ENCODE results near the gene ZNF331.

ZNF331 gene

GRCh38 chr19:53576941-53577653 lies 39.2 kb downstream of the ZNF331 start:
- no peak for DNase-seq (ENCODE audit: low read depth)

GRCh38 chr19:53577968-53578367 lies 40.0 kb downstream of the ZNF331 start:
- DNase-seq (ENCODE audit: low read depth), result no peak

DNA sequence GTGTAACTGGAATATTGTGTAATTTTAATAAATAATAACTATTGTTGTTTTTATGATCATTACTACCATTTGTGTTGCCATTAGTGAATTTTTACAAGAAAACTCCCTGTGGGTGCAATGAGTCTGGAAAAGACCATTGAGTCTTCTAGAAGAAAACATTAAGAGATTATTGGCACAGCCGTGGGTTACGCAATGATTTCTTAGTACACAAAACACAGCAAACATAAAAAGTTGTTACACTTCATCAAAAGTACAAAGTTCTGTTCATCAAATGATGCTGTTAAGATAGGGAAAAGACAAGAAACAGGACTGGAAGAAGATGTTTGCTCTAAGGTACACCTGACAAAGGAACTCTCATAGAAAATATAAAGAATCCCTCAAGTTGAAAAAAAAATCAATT lies 41.6 kb downstream of the ZNF331 start:
- DNase-seq (ENCODE audit: low read depth), result no peak

DNA sequence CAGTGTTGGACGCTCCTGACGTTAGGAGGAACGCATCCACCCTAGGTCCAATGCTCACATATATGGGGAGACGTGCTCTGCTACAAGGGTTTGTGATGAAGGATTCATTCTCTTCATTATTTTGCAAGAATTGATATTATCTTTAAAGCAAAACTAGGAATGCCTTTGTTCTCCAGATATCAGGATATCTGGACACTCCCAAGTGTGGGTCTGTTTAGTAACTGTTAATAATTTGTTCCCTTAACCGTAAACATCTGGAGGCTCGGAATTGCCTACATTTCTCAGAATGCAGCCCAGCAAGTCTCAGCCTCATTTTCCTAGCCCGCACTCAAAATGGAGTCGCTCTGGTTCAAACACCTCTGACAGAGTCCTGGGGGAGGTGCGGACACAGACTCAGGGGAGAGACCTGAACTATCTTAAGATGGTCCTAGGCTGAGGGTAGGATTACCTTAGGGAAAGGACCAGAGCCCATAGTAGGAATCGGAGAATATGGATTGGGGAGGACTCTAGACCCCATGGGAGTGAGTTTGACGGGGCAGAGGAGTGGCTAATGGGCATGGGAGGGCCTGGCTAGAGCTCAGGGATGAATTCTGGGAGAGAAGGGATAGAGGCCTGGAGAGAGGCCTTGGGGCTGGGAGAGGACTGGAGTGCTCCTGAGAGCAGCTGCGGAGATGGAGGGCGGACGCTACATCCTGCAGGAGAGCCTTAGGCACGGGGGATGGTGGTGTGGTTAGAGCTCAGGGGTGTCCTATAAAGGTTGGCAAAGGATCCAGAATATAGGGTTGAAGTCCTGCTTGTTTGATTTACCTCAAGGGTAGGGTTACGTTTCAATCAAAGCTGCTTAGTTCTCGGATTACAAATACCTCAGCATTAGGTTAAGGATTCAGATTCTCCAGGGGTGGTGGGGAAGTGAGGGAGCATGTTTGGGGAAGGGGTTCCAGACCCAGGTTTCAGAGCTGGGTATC lies 43.2 kb downstream of the ZNF331 start:
- no peak for DNase-seq (ENCODE audit: low read depth)

DNA sequence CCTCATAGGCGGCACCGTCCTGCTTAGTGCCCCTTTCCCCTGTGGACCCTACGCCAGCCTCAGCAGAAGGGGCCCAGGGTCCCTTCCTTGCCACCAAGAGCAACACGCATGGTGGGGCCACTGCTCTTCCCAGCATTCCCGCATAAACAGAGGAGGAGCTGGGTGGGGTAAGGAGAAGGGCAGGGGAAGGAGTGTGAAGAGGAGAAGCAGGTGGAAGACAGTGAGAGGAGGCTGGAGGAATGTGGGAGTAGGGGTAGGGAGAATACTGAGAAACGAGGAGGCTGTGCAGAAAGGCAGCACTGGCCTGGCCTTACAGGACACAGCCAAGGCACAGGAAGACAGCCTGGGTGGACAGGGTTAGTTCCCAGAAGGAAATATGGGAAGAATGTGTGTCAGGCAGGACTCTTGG lies 43.9 kb downstream of the ZNF331 start:
- no peak for DNase-seq (ENCODE audit: low read depth)

DNA sequence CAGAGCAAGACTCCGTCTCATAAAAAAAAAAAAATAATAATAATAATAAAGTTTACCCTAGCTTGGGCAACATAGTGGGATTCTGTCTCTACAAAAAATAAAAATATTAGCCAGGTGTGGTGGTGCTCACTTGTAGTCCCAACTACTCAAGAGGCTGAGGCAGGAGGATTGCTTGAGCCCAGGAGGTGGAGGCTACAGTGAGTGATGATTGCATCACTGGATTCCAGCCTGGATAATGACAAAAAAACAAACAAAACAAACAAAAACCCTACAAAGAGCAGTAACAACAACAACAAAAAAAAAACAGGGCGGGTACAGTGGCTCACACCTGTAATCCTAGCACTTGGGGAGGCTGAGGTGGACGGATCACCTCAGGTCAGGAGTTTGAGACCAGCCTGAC lies 45.2 kb downstream of the ZNF331 start:
- DNase-seq (ENCODE audit: low read depth), result no peak

DNA sequence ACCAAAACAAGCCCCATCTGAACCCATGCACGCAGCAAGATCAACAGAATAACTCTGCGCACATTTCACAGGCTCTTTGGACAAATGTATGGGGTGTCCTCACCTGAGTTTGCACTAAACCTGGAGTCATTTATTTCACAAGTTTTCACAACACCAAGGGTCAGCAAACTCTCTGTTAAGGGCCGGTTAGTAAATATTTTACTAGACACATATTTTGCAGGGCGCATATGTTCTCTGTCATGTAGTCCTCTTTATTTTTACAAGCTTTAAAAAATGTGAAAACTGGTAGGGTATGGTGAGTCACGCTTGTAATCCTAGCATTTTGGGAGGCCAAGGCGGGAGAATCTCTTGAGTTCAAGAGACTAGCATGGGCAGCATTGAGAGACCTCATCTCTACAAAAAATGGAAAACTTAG lies 48.3 kb downstream of the ZNF331 start:
- no peak for DNase-seq (ENCODE audit: low read depth)

- no peak for DNase-seq (ENCODE audit: low read depth)
Measured at GRCh38 chr19:53594811-53595509, 57.0 kb downstream of the ZNF331 start.

DNA sequence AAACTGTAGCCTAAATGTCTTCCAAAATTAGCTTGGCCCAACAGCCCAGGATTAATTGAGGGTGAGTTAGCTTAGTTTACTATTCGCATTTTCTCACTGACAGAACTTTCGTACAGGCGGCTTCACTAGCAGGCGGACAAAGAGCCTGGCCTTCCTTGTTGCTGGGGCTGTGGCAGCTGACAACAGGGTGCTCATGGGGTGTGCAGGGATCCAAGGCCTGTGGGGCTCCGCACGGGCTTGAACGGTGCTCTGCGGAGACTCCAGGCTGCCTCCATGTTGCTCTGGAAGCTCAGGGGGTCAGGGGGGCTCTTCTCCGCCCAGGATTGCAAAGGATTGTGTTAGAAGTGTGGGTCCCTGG lies 57.5 kb downstream of the ZNF331 start:
- DNase-seq (ENCODE audit: low read depth), result no peak

DNA sequence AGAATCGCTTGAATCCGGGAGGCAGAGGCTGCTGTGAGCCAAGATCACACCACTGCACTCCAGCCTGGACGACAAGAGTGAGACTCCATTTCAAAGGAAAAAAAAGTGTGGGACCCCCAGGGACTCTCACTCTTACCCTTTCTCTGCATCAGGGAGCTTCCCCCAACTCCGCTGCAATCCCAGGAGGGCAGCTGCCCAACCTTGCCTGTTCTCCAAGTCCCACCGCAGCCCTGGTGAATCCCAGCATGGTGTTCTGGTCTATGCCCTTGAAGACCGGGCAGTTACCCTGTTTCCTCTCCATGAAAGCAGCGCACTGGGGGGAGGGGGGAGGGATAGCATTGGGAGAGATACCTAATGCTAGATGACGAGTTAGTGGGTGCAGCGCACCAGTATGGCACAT lies 58.1 kb downstream of the ZNF331 start:
- DNase-seq (ENCODE audit: low read depth), result no peak

GRCh38 chr19:53597023-53597422 lies 59.1 kb downstream of the ZNF331 start:
- no peak for DNase-seq (ENCODE audit: low read depth)

DNA sequence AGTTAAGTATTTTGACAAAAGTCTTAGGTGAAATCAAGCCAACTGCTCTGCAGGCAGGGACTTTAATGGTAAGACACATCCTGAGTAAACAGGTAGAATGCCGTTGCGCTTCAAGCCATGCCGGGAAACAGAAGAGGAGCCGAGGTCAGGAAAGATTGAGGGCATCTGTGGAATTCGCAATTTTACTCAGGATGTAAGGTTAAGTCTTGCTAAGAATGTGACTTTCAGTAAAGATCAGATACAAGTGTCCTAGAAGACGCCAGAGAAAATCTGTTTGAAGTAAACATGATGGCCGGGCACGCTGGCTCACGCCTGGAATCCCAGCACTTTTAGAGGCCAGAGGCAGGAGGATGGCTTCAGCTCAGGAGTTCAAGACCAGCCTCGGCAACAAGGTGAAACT lies 60.4 kb downstream of the ZNF331 start:
- DNase-seq (ENCODE audit: low read depth), result no peak

DNA sequence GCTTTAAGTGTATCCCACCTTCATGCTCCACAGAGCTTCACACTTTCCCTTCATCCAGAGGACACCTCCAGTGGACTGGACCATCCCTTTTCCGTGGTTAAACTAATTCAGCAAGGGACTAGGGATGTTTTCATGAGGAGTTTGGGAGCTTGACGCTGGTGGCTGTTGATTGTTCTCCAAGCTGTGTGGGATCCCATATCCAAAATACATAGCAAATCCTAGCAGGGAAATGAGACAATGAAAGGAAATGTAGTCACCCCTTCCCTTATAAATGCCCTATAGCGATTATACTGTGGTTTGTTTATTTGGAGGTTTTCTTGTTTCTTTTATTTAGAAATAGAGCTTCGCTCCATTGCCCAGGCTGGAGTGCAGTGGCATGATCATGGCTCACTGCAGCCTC lies 62.3 kb downstream of the ZNF331 start:
- no peak for DNase-seq (ENCODE audit: low read depth)

DNA sequence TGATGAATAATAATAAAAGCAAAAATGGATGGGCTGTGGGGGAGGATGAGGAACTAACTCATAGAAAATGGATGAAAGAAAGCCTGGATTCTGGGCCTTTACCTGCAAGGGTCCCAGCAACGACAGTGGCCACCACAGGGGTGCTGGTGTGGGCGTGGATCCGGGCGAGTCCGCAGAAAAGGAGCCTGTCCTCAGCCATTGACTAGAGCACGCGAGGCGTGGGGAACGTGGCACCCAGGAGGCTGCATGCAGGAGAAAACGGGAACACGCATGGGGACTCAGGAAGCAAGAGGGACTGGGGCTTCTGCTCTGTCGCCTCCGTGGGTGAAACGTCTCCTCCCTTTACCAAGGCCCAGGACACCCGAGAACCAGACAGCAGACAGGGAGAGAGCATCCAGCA lies 68.1 kb downstream of the ZNF331 start:
- no peak for DNase-seq (ENCODE audit: low read depth)

DNA sequence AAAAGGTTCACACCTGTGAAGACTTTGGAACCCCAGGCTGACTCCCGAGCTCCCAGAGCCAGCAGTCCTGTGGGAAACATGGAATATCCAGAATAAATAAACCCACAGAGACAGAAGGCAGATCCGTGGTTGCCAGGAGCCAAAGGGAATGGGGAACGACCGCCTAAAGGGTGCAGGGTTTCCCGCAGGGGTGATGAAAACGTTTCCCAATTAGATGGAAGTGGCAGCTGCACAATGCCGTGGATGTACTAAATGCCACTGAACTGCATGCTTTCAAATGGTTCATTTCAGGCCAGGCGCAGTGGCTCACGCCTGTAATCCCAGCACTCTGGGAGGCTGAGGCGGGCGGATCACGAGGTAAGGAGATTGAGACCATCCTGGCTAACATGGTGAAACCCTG lies 70.4 kb downstream of the ZNF331 start:
- DNase-seq (ENCODE audit: low read depth), result no peak

DNA sequence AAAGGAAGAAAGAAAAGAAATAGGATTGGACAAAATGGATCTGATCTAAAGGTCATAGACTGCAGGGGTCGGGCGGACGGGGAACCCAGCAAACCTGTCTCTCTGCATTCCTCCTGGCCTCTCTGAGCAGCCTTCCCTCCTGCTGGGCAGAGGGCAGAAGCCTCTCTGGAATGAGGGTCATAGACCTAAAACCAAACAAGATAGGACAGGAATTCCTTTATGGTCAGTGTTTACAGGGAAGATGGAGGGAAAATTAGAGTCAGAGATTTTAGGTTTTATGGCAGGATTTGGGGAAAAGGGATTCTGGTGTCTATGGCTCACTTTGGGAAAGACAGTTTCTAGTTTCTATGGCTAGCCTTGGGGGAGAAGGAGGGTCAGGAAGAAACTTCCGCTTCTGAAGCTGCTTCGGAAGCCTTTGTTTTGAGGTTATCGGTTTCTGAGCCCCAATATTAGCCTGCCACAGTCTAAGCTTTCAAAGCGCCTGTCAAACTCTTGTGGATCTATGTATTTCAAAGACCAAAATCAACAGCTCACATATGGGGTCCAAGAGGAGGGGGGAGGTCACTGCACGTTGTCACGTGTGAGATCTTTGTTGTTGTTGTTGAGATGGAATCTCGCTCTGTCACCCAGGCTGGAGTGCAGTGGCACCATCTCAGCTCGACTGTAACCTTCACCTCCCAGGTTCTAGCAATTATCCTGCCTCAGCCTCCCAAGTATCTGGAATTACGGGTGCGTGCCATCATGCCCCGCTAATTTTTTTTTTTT lies 75.0 kb downstream of the ZNF331 start:
- DNase-seq (ENCODE audit: low read depth), result no peak

DNA sequence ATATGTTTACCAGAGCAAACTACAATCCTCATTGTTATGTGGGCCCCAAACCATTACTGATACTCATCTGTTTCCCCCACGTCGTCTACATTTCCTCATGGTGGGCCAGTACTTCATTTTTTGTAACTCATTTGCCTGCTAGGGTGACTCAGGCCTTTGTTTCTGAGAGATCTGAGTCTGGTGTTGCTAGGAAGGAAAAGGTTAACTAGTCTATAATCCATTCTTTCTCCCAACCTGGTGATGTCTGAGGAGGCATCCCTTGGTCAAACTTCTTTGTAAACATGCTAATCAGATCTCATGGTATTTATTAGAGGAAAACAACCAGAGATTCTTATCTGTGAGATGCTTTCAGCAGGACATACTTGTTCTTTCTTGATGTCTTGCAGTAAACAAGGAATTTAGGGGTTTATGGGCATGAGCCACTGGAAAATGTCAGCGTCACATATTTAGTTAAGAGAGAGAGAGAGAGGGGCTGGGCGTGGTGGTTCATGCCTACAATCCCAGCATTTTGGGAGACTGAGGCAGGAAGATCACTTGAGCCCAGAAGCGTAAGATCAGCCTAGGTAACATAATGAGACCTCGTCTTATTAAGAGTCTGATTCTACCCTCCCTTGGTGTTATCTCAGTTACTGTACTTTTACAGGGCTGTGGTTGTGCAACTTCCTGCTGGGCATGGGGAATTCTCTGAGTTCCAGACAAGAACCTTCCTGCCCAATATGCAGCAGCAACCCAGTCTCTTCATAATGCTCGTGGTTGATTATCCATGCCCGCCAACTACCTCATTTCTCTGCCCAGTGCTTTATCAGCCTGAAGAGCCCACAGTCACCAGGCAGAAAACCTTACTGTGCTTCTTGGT lies 84.2 kb downstream of the ZNF331 start:
- DNase-seq (ENCODE audit: low read depth), result no peak

GRCh38 chr19:53624771-53625545 lies 87.0 kb downstream of the ZNF331 start:
- no peak for DNase-seq (ENCODE audit: low read depth)

DNA sequence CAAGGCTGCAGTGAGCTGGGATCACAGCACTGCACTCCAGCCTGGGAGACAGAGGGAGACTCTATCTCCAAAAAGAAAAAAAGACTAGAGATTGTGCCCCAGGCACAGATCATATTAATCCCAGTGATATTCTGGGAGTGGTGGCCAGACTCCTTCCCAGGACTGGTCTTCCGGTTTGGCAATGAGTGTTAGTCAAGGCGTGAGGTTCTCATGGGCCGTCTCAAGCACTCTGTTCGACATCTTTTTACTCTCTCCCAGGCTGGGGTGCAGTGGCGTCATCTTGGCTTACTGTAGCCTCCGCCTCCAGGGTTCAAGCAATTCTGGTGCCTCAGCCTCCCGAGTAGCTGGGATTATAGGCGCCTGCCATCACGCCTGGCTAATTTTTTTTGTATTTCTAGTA lies 88.5 kb downstream of the ZNF331 start:
- no peak for DNase-seq (ENCODE audit: low read depth)

DNA sequence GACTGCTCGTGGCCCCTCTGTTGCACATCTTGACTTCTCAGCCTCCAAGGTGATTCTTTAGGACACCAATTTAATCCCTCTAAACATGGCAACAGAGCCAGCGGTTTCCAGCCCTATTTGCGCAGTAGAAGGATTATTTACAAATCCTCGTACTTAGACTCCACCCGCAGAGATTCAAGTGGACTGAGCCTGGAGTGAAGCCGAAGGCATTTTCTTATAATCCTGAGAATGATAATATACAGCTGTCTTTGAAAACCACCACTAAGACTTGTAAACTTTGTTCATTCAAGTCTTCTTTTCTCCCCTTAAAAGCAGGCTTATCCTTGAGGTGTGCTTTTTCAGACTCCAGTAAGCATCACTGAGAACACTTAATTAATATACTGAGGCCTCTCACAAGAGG lies 89.0 kb downstream of the ZNF331 start:
- no peak for DNase-seq (ENCODE audit: low read depth)
